ENCODE data around the gene OSBPL3.

The OSBPL3 gene

DNA sequence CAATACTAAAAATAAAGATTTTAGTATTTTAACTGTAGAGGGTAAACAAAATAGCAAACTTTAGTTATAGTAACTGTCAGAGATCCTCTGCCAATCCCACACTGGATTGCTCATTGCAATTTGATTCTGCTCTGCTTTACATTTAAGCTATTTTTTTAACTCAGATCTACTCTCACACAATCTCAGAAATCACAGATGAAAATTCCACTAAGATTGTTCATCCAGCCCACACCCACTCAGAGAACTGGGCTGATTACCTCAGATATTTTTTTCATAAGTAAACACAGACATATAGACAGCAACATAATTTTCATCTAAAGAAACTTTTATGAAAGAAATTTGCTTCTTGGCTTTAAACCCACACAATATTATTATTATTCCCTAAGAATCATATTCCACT, 7.0 kb downstream of the OSBPL3 start:
- no peak overlapping the region for H3K4me3 ChIP-seq (ENCODE audit: low read depth, low read length)
- TF ChIP-seq CTCF (conservative IDR thresholded peaks at IDR 0.05; ENCODE audit: low read depth, low read length): no peak
- peak; percentile 74 for DNase-seq (ENCODE audit: low read depth)

DNA sequence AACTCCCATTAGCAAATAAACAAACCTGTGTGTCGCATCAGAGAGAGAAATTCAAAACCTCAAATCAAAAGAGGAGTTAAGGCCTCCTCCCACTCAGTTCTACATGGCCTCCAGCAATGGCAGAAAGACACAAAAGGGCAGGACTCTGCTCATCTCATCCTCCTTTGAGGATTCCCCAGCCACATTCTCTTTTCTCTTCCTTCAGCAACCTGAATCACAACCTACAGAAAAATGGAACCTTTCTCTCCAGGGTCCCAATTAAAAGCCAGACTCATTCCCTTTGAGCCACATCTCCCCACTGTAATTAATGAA, 7.9 kb downstream of the OSBPL3 start:
- no peak overlapping the region for H3K4me3 ChIP-seq (ENCODE audit: low read depth, low read length)
- TF ChIP-seq CTCF (conservative IDR thresholded peaks at IDR 0.05; ENCODE audit: low read depth, low read length): no peak
- no peak for DNase-seq (ENCODE audit: low read depth)

- DNase-seq (ENCODE audit: low read depth): peak; percentile 96
- TF ChIP-seq CTCF (conservative IDR thresholded peaks at IDR 0.05; ENCODE audit: low read depth, low read length): no peak
- H3K4me3 ChIP-seq (ENCODE audit: low read depth, low read length): no peak overlapping the region
Observed at GRCh38 chr7:24971333-24972165, 8.4 kb downstream of the OSBPL3 start.

GRCh38 chr7:24970676-24971075, 9.3 kb downstream of the OSBPL3 start:
- peak; percentile 40 for DNase-seq (ENCODE audit: low read depth)
- TF ChIP-seq CTCF (conservative IDR thresholded peaks at IDR 0.05; ENCODE audit: low read depth, low read length): no peak
- H3K4me3 ChIP-seq (ENCODE audit: low read depth, low read length): no peak overlapping the region

GRCh38 chr7:24968165-24968564, 11.8 kb downstream of the OSBPL3 start:
- TF ChIP-seq CTCF (conservative IDR thresholded peaks at IDR 0.05; ENCODE audit: low read depth, low read length): no peak
- H3K4me3 ChIP-seq (ENCODE audit: low read depth, low read length): no peak overlapping the region
- peak; percentile 39 for DNase-seq (ENCODE audit: low read depth)

DNA sequence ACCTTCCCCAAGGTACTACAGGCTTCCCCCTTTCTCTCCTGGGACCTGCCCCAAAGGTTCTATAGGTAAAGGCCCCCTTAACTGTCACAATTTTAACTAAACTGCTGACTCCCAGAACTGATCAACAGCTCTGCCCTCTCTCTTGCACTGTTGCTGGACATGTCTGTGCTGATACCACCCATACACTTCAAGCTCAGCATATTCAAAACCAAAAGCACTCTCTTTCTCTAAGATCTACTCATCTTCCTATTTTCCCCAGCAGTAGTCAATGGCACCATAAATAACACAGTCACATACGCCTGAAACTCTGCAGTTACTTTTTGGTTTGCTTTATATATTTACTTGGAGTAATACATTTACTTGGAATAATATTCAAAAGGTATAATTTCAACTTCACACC, 12.3 kb downstream of the OSBPL3 start:
- DNase-seq (ENCODE audit: low read depth): no peak
- no peak for TF ChIP-seq CTCF (conservative IDR thresholded peaks at IDR 0.05; ENCODE audit: low read depth, low read length)
- H3K4me3 ChIP-seq (ENCODE audit: low read depth, low read length): no peak overlapping the region

- DNase-seq (ENCODE audit: low read depth): peak; percentile 27
- no peak overlapping the region for H3K4me3 ChIP-seq (ENCODE audit: low read depth, low read length)
- TF ChIP-seq CTCF (conservative IDR thresholded peaks at IDR 0.05; ENCODE audit: low read depth, low read length): no peak
Observed at GRCh38 chr7:24966802-24967201, 13.2 kb downstream of the OSBPL3 start.

Measured in choroid plexus epithelial cell (primary cell).